Heart left ventricle (tissue), 16 donors: Measurements from ENCODE around the gene SECTM1. TPM values are rescaled to one million over a fixed set of nuclear protein-coding genes. Genes with fewer than 3 reads are reported as not detected.
"Not testable (repeated sequence)": the region's sequence is repeated elsewhere in the genome, so short reads cannot be mapped to it uniquely, and the experiment has no call there.

Experiments used
- ATAC-seq, 4 donors: fragments of 200-7000 bp; cut with Tn5 transposase; one replicate each; pipeline ENCODE4 v1.9.1; 2020 to 2022; ENCODE audit warnings: moderate library complexity in 4 of 4, mild to moderate bottlenecking in 3 of 4, moderate number of reproducible peaks in 1 of 4
- DNase-seq, 5 donors: peaks; one replicate each; pipeline ENCODE4 v3.0.0-alpha.2; 2020
- H3K27ac ChIP-seq, 12 donors: fragments of 200-600 bp; sonication (generic) in 4 of 12; one replicate each; pipeline versions ENCODE4 v1.5.0 to v1.8.0; 2016 to 2022; ENCODE audit warnings: mild to moderate bottlenecking in 2 of 12
- H3K27me3 ChIP-seq, 9 donors: fragments of 200-600 bp; sonication (generic) in 2 of 9; one replicate each; pipeline versions ENCODE4 v1.5.1 to v1.8.0; 2016 to 2022; ENCODE audit warnings: mild to moderate bottlenecking in 3 of 9
- H3K36me3 ChIP-seq, 9 donors: fragments of 200-600 bp; sonication (generic) in 2 of 9; one replicate each; pipeline versions ENCODE4 v1.5.0 to v1.8.0; 2018 to 2022; ENCODE audit warnings: mild to moderate bottlenecking in 2 of 9
- H3K4me1 ChIP-seq, 12 donors: fragments of 200-600 bp; sonication (generic) in 4 of 12; one replicate each; pipeline versions ENCODE4 v1.5.0 to v1.8.0; 2016 to 2022; ENCODE audit warnings: mild to moderate bottlenecking in 3 of 12
- H3K4me3 ChIP-seq, 12 donors: fragments of 200-600 bp; sonication (generic) in 4 of 12; one replicate each; pipeline versions ENCODE4 v1.5.0 to v1.8.0; 2017 to 2022; ENCODE audit warnings: mild to moderate bottlenecking in 9 of 12, moderate library complexity in 4 of 12
- H3K9me3 ChIP-seq, 12 donors: fragments of 200-600 bp; sonication (generic) in 4 of 12; one replicate each; pipeline versions ENCODE4 v1.5.0 to v1.8.0; 2016 to 2022; ENCODE audit warnings: mild to moderate bottlenecking in 1 of 12
- POLR2A ChIP-seq, 2 donors: fragments of 450-650 bp; IDR thresholded peaks; one replicate each; pipeline ENCODE4 v1.6.1; 2017; ENCODE audit warnings: antibody characterized with exemption in 2 of 2, mild to moderate bottlenecking in 2 of 2, moderate library complexity in 2 of 2
- WGBS, 4 donors: extraction: QIAGEN DNeasy Blood & Tissue Kit in 2 of 4; methylation state at CpG; one replicate each; pipeline versions ENCODE4 v1.1.5 to v1.1.7; 2013 to 2018; 5-methylcytosine and 5-hydroxymethylcytosine counted together
- intact Hi-C, 10 donors: fragments of 100-400 bp; cut with DNase I; formaldehyde crosslinking; loops; one replicate each; pipeline versions ENCODE4 v1.11.1 to v1.14.2; 2022
- polyA plus RNA-seq, 2 donors: library from polyadenylated mRNA; stranded (reverse); fragments of 200-250 nt; gene quantifications; one replicate each; pipeline ENCODE4 v1.2.3, GENCODE V29; 2013
- total RNA-seq, 9 donors: library from RNA; depleted of rRNA in 2 of 9; stranded (reverse); fragments of >200 nt in 2 of 9; fragmentation: NEBNext Ultra II Directional in 3 of 9; extraction: Animal tissue kit (Norgen Biotek cat#: 25700) in 3 of 9; gene quantifications; one replicate each; pipeline versions ENCODE4 v1.1.0 to v1.2.4, GENCODE V29; 2016 to 2023
- TF ChIP-seq, protein P1 (sequence below), 12 donors: fragments of 200-600 bp; sonication (generic) in 4 of 12; IDR thresholded peaks; one replicate each; pipeline versions ENCODE4 v1.5.0 to v1.8.0; 2018 to 2022; ENCODE audit warnings: antibody characterized with exemption in 12 of 12, mild to moderate bottlenecking in 5 of 12
- donor health status: ischemic (EF 13 %, LVEDD 7.1; RV severe dilation, severe dysfunction).
- donor health status: healthy with polysubstance abuse.
- donor health status: DM: no; HTN: yes; CAD: no.
- donor health status: DM: no; HTN: no; CAD: no.
- donor health status: ischemic (EF 25% LVEDD 6.9; RV normal size, moderate dysfunction).
- donor health status: ischemic (EF 25% LVEDD 5.7; RV mildly dilated, moderate dysfunction).
- donor health status: healthy.
- donor health status: DM: yes; HTN: yes; CAD: no.
- donor health status: ischemic (EF 35%, LVEDD 5.7; RV mildly dilated, moderate dysfunction).
- donor health status: nonischemic (EF 11% LVEDD 7.7; RV severe dilation, severe dysfunction).
- donor health status: DM: yes; HTN: yes; CAD: no.
- donor health status: PGD.
- donor health status: ischemic (EF 29% LVEDD 5.4; RV normal size, mild dysfunction).
- donor health status: nonischemic (EF 23%, LVEDD 6.1; RV moderate dilation, normal function).

The SECTM1 gene
- total and polyA plus RNA-seq, 11 donors = 2.3 to 41.6 (median 3.4) TPM

DNA sequence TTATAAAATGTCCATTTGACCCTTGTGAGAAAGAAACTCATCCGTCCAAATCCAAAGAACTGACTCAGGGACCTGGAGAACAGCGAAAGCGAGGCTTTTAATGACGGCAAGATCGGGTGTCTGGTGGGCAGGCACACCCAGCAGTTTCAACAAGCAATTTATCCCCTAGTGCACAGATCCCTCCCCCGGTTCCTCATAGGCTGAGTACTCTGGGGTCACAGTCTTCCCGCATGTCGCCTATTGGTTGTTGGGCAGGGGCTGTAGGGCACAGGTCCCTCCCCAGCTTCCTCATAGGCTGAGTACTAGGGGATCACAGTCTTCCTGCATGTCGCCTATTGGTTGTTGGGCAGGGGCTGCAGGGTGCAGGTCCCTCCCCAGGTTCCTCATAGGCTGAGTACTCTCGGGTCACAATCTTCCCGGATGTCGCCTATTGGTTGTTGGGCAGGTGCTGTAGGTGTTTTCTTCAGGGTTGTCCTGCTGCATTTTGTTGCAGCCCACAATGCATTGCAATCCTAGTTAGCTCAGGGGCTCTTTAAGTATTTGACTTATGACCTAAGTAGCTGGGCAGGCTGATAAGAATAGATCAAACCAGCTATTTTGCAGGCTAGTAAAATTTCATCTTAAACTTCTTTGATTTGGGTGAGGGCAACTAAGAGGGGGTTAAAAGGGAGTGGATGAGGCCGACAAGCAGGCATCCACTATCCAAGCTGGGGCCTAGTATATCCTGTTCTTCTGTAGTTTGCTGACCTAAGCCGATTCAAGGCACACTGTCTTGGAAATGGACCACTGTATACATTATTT is 34.4 kb upstream of the SECTM1 start:
- Histone ChIP-seq H3K4me3 (no peak overlapping the region), H3K4me1 (peaks cover 0 to 29% (median 18%) of the 10 kb centered on the region in 12 donors), H3K27ac (no peak overlapping the region), H3K27me3 (peaks cover 15 to 53% (median 25%) of the 10 kb centered on the region in 9 donors), H3K36me3 (no peaks in the 10 kb centered on the region), H3K9me3 (no peaks in the 10 kb centered on the region)
- intact Hi-C loops = no loop called here
- DNase-seq = no peak
- WGBS, 4 donors = 89 to 90% (median 89%) methylated on average over 14 of the region's 14 CpGs
- ATAC-seq = no peak
- TF ChIP-seq POLR2A (IDR thresholded peaks at IDR 0.05) = no peak
- TF ChIP-seq, protein P1, sequence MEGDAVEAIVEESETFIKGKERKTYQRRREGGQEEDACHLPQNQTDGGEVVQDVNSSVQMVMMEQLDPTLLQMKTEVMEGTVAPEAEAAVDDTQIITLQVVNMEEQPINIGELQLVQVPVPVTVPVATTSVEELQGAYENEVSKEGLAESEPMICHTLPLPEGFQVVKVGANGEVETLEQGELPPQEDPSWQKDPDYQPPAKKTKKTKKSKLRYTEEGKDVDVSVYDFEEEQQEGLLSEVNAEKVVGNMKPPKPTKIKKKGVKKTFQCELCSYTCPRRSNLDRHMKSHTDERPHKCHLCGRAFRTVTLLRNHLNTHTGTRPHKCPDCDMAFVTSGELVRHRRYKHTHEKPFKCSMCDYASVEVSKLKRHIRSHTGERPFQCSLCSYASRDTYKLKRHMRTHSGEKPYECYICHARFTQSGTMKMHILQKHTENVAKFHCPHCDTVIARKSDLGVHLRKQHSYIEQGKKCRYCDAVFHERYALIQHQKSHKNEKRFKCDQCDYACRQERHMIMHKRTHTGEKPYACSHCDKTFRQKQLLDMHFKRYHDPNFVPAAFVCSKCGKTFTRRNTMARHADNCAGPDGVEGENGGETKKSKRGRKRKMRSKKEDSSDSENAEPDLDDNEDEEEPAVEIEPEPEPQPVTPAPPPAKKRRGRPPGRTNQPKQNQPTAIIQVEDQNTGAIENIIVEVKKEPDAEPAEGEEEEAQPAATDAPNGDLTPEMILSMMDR (IDR thresholded peaks at IDR 0.05) = no peak

DNA sequence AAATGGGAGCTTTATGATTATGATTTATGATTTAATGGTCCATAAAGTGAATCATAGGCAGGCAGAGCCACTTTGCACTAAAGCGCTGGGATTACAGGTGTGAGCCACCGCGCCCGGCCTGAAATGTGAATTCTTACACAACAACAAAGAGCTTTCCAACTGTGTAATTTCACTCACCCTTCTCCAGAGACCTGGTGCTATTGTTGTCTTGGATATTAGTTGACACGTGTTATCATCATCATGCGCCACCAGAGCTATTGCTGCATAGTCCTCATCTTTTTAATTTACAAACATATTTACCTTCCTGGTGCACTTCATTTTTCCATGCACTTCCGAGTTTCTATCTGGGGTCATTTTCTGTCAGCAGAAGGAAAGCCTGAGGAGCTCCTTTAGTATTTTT is 33.2 kb upstream of the SECTM1 start:
- ATAC-seq (no peak), DNase-seq (no peak)
- no peaks in the 10 kb centered on the region for H3K9me3 ChIP-seq
- intact Hi-C loops = no loop called here
- H3K4me3 ChIP-seq = no peak overlapping the region
- H3K36me3 ChIP-seq = no peaks in the 10 kb centered on the region
- peaks cover 0 to 17% (median 11%) of the 10 kb centered on the region in 12 donors for H3K4me1 ChIP-seq
- TF ChIP-seq, protein P1 (IDR thresholded peaks at IDR 0.05) = no peak
- no peak for TF ChIP-seq POLR2A (IDR thresholded peaks at IDR 0.05)
- WGBS, 4 donors = 65 to 81% (median 74%) methylated on average over 7 of the region's 7 CpGs
- H3K27me3 ChIP-seq = peaks cover 9 to 41% (median 13%) of the 10 kb centered on the region in 9 donors
- H3K27ac ChIP-seq = no peak overlapping the region

DNA sequence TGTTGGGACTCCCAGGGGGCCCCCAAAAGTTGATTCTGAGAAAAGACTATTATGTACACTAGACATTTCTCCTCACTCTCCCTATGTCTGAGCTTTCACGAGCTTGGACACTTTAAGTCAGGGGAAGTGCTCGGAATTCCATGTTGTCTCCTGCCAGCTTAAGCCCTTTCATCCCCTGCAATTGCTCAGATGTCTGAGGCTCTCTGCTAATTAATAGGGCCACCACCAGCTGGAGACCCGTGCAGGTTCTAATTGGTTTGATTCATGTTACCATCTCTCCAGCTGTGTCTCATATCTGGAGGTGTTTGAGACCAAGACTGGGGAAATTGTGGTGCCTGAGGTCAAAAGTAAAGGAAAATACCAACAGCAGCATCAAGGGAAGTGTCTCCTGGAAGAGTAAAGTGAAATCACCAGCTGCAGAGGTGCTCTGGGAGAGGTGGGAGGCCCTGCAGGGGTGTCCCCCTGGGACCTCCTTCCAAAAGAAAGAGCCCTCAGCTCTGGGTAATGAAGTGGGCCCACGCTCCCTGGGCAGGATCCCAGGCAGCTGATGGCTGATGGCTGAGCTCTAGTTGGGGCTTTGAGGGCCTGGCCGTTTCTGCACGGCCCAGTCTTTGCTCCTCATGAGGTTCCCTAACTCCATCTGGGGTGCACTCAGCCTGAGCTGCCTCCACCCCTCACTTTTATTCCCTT is 32.2 kb upstream of the SECTM1 start:
- peaks cover 0 to 31% (median 5%) of the 10 kb centered on the region in 9 donors for H3K27me3 ChIP-seq
- peaks cover 0 to 7% (median 3%) of the 10 kb centered on the region in 12 donors for H3K4me1 ChIP-seq
- no peak overlapping the region for H3K4me3 ChIP-seq
- H3K36me3 ChIP-seq = no peaks in the 10 kb centered on the region
- no peaks in the 10 kb centered on the region for H3K9me3 ChIP-seq
- intact Hi-C loops = no loop called here
- TF ChIP-seq POLR2A (IDR thresholded peaks at IDR 0.05) = no peak
- TF ChIP-seq, protein P1 (IDR thresholded peaks at IDR 0.05) = no peak
- WGBS, 4 donors = 74 to 84% (median 78%) methylated on average over 6 of the region's 6 CpGs
- ATAC-seq (no peak), DNase-seq (no peak)
- H3K27ac ChIP-seq = no peak overlapping the region

DNA sequence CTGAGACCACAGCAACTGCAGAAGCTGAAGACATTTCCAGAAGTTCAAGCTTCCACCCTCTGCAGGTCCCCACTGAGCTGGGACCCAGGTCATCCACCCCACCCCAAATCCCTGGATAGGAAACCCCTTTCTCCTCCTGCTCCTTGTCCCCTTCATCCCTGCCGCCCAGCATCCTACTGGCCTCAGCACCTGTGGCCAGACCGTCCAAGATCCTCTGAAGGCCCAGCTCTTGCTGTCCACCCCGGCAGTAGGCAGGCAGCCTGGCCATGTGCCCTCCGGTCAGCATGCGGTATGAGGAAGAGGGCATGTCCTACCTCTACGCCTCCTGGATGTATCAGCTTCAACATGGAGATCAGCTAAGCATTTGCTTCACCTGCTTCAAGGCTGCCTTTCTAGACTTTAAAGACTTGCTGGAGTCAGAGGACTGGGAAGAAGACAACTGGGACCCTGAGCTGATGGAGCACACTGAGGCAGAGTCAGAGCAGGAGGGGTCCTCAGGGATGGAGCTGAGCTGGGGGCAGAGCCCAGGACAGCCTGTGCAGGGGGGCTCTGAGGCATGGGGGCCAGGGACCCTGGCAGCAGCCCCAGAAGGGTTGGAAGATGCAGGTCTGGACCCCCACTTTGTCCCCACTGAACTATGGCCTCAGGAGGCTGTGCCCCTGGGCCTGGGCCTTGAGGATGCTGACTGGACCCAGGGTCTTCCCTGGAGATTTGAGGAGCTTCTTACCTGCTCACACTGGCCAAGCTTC is 28.5 kb upstream of the SECTM1 start:
- H3K4me3 ChIP-seq = no peak overlapping the region
- peaks cover 0 to 4% (median 0%) of the 10 kb centered on the region in 12 donors for H3K4me1 ChIP-seq
- intact Hi-C loops = no loop called here
- DNase-seq (no peak), ATAC-seq (no peak)
- no peak overlapping the region for H3K27ac ChIP-seq
- no peaks in the 10 kb centered on the region for H3K36me3 ChIP-seq
- H3K27me3 ChIP-seq = peaks cover 0 to 20% (median 0%) of the 10 kb centered on the region in 9 donors
- 89 to 96% (median 92%) methylated on average over 6 of the region's 6 CpGs for WGBS, 4 donors
- H3K9me3 ChIP-seq = no peaks in the 10 kb centered on the region
- TF ChIP-seq POLR2A (IDR thresholded peaks at IDR 0.05) = no peak
- TF ChIP-seq, protein P1 (IDR thresholded peaks at IDR 0.05) = no peak

DNA sequence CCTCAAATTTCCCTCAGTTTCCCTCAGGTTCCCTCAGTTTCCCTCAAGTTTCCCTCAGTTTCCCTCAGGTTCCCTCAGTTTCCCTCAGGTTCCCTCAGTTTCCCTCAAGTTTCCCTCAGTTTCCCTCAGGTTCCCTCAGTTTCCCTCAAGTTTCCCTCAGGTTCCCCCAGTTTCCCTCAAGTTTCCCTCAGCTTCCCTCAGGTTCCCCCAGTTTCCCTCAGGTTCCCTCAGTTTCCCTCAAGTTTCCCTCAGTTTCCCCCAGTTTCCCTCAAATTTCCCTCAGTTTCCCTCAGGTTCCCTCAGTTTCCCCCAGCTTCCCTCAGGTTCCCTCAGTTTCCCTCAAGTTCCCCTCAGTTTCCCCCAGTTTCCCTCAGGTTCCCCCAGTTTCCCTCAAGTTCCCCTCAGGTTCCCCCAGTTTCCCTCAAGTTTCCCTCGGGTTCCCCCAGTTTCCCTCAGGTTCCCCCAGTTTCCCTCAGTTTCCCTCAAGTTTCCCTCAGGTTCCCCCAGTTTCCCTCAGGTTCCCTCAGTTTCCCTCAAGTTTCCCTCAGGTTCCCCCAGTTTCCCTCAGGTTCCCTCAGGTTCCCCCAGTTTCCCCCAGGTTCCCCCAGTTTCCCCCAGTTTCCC is 26.0 kb upstream of the SECTM1 start:
- not testable (repeated sequence) for H3K27ac ChIP-seq, ATAC-seq, DNase-seq, H3K36me3 ChIP-seq, H3K9me3 ChIP-seq, H3K4me1 ChIP-seq, H3K4me3 ChIP-seq
- intact Hi-C loops = loop anchor here in 5 of 10 donors (5.0 to 10.0 kb wide), 4 partner anchors 43 to 415 kb away; no protein-coding TSS in a partner anchor
- 72 to 90% (median 88%) methylated on average over 1 of the region's 1 CpG for WGBS, 4 donors
- peaks cover 0 to 32% (median 0%) of the 10 kb centered on the region in 9 donors for H3K27me3 ChIP-seq
